Retinal pigment epithelial cell (primary cell): Measurements from ENCODE around the gene PPP1R13L.
A peak's percentile ranks its signal among the peaks of the same experiment; 100 is the strongest.
"Not testable (repeated sequence)": the region's sequence is repeated elsewhere in the genome, so short reads cannot be mapped to it uniquely, and the experiment has no call there.

ENCODE experiments used
- DNase-seq: peaks from one replicate; pipeline ENCODE4 v3.0.0-alpha.2; 2010; ENCODE audit warnings: low read depth
- H3K4me3 ChIP-seq: 2 replicates; pipeline ENCODE4 v1.5.1; 2011; ENCODE audit warnings: mild to moderate bottlenecking, low read length, control low read depth, moderate library complexity
- CTCF ChIP-seq: conservative IDR thresholded peaks from 2 replicates; pipeline ENCODE4 v1.5.1; 2011; ENCODE audit warnings: low read depth, low read length, control low read depth, inconsistent platforms

The PPP1R13L gene

DNA sequence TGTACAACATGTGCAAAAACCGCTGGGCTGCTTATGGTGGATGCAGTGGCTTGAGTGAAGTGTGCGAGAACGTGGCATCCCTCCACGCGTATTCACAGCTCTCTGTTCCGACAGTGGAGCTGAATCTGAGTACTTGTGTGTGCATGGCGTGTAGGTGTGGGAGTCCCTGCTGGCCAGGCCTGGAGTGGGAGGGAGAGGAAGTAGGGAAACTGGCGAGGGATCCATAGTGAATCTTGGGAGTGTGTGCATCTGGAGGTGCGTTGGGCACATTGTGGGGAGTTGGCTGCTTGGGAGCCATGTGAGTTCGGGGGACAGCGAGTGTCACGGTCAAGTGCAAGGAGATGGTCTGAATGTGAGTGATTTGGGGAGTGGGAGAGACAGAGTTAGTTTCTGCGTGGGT lies 62.0 kb downstream of the PPP1R13L start:
- DNase-seq = no peak
- TF ChIP-seq CTCF = no peak
- H3K4me3 ChIP-seq = no peak overlapping the region

- no peak for TF ChIP-seq CTCF
- H3K4me3 ChIP-seq = peak overlapping the region; percentile 46
- no peak for DNase-seq
Observed at GRCh38 chr19:45340899-45341453, 63.9 kb downstream of the PPP1R13L start.

DNA sequence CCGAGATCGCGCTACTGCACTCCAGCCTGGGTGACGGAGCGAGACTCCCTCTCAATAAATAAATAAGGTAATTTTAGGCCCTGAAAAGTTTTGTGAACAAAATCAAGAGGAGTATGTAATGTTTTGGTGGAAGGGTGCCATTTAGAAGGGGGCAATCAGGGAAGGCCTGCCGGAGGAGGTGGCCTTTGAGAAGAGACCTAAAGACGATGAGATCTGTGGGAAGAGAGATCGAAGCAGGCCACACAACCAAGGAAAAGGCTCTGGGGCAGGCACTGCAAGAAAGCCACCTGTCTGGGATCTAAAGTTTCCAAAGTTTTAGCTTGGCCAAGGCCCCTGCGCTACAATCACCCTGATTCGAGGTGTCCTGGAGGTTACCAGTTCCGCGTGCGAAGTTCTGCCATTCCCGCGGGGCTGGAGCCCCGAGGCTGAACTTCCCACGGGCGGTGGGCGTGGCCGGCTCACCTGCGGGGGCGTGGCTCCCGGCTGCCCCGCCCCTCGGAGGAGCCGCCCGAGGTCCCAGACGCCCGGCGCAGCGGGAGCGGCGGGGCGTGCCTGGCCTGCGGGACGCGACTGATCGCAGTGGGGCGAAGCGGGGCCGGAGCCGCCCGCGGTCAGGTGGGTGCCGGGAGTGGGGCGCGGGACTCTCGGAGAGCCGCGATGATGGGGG lies 64.5 kb downstream of the PPP1R13L start, which contains the start of gene KLC3:
KLC3 (plus strand) TSS at position 519 of the 667 bp plus-strand sequence. CDS start 4,792 bp downstream, outside the sequence.
- TF ChIP-seq CTCF = no peak
- peak within 1 kb of the TSS; percentile 46 for H3K4me3 ChIP-seq
- no peak for DNase-seq

- no peak for TF ChIP-seq CTCF
- H3K4me3 ChIP-seq = no peak overlapping the region
- DNase-seq = no peak
Observed at GRCh38 chr19:45339629-45340028, 65.2 kb downstream of the PPP1R13L start.

- H3K4me3 ChIP-seq = no peak overlapping the region
- peak; percentile 84 for DNase-seq
- TF ChIP-seq CTCF = no peak
Observed at GRCh38 chr19:45336696-45337251, 68.1 kb downstream of the PPP1R13L start.

DNA sequence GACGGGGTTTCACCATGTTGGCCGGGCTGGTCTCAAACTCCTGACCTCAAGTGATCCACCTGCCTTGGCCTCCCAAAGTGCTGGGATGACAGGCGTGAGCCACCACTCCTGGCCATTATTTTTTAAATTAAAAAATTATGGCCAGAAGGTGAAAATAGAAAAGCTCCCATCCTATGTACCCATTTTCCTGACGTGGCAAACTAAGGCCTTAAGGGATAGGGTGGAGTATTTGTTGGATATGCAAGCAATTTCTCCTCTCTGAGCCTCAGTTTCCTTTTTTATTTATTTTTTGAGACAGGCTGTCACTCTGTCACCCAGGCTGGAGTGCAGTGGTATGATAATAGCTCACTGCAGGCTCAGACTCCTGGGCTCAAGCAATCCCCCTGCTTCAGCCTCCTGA lies 70.0 kb downstream of the PPP1R13L start:
- not testable (repeated sequence) for H3K4me3 ChIP-seq, DNase-seq

DNA sequence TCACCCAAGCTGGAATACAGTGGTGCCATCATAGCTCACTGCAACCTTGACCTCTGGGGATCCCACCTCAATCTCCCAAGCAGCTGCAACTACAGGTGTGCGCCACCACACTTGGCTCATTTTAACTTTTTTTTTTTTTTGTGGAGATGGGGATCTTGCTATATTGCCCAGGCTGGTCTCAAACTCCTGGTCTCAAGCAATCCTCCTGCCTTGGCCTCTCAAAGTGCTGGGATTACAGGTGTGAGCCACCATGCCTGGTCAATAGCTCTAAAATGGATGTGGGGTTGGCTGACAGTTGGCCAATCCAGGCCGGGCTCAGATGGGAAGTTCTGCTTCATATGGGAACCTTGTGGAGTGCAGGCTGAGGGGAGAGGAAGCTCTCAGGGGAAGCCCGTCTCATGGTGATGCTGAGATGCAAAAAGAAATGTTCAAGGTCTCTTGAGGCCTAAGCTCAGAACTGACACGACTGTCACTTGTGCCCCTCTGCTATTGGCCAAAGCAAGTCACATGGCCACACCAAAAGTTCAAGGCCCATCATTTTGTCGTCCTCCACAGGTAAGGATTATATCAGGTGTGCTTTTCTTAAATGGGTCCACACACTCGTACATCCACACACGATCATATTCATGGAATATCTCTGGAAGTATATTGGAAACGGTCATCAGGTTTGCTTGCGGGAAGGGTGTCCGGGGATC lies 71.1 kb downstream of the PPP1R13L start:
- no peak overlapping the region for H3K4me3 ChIP-seq
- no peak for TF ChIP-seq CTCF
- DNase-seq = no peak
